ENCODE results near the gene KRT5.
A peak's percentile ranks its signal among the peaks of the same experiment; 100 is the strongest.
"Not testable (repeated sequence)": the region's sequence is repeated elsewhere in the genome, so short reads cannot be mapped to it uniquely, and the experiment has no call there.

Gene KRT5

DNA sequence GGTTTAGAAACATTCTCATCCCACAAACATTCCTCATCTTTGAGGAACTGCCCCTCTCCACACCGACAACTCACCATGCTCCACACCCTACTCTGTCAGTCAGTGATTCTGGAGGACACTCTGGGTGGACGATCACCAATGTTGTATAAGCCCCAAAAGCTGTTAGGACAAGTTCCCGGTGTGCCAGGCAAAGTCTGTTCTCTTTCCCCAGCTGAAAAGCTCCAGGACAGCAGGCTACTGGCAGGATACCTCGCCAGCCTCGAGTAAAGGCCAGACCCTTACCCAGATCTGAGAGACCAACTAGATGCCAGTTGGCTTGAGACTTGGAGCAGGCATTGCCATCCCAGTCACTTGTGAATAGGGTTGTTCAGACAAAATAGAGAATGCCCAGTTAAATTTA is 12.0 kb downstream of the KRT5 start:
- WGBS, 2 experiments = 92 to 97% methylated on average over 5 of the region's 5 CpGs
- Histone ChIP-seq H3K9me3 (ENCODE audit: control insufficient read depth, low read length) (no peaks in the 10 kb centered on the region), H3K4me1 (ENCODE audit: control insufficient read depth, insufficient read depth, low read length) (no peaks in the 10 kb centered on the region), H3K27ac (ENCODE audit: insufficient read depth, low read depth, low read length, poor library complexity, severe bottlenecking) (no peak overlapping the region), H3K36me3 (ENCODE audit: control insufficient read depth, insufficient read depth, low read length) (no peaks in the 10 kb centered on the region), H3K27me3 (ENCODE audit: control insufficient read depth, insufficient read depth, low read length, poor library complexity, severe bottlenecking) (no peaks in the 10 kb centered on the region), H3K4me3 (ENCODE audit: insufficient read depth, low read depth, low read length) (no peak overlapping the region)

- WGBS, 2 experiments = 50 to 51% methylated on average over 4 of the region's 4 CpGs
Measured at GRCh38 chr12:52506858-52507715, 13.1 kb downstream of the KRT5 start.

DNA sequence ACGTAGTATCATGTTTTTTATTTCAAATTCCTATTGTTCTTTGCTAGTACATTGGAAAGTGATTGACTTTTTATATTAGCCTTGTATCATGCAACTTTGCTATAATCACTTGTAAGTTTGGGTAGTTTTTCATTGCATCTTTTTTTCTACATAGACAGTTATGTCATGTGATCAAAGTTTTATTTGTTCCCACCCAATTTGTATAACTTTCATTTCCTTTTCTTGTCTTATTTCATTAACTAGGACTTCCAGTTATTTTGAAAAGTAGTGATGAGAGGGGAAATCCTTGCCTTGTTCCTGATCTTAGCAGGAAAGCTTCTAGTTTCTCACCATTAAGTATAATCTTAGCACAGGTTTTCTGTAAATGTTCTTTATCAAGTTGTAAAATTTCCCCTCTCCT is 17.3 kb downstream of the KRT5 start:
- no peaks in the 10 kb centered on the region for H3K9me3 ChIP-seq (ENCODE audit: control insufficient read depth, low read length)
- WGBS, 2 experiments = 80% methylated on average over 1 of the region's 1 CpG; no CpG with 5 or more reads in 1 of the 2 experiments
- no peaks in the 10 kb centered on the region for H3K27me3 ChIP-seq (ENCODE audit: control insufficient read depth, insufficient read depth, low read length, poor library complexity, severe bottlenecking)
- no peaks in the 10 kb centered on the region for H3K4me1 ChIP-seq (ENCODE audit: control insufficient read depth, insufficient read depth, low read length)
- H3K36me3 ChIP-seq (ENCODE audit: control insufficient read depth, insufficient read depth, low read length) = no peaks in the 10 kb centered on the region
- no peak overlapping the region for H3K27ac ChIP-seq (ENCODE audit: insufficient read depth, low read depth, low read length, poor library complexity, severe bottlenecking)
- H3K4me3 ChIP-seq (ENCODE audit: insufficient read depth, low read depth, low read length) = no peak overlapping the region

More at GRCh38 chr12:52506858-52507715, 13.1 kb downstream of the KRT5 start:
- Histone ChIP-seq H3K27ac (ENCODE audit: insufficient read depth, low read depth, low read length, poor library complexity, severe bottlenecking) (no peak overlapping the region), H3K36me3 (ENCODE audit: control insufficient read depth, insufficient read depth, low read length) (no peaks in the 10 kb centered on the region), H3K4me1 (ENCODE audit: control insufficient read depth, insufficient read depth, low read length) (no peaks in the 10 kb centered on the region), H3K4me3 (ENCODE audit: insufficient read depth, low read depth, low read length) (no peak overlapping the region), H3K27me3 (ENCODE audit: control insufficient read depth, insufficient read depth, low read length, poor library complexity, severe bottlenecking) (no peaks in the 10 kb centered on the region), H3K9me3 (ENCODE audit: control insufficient read depth, low read length) (no peaks in the 10 kb centered on the region)

DNA sequence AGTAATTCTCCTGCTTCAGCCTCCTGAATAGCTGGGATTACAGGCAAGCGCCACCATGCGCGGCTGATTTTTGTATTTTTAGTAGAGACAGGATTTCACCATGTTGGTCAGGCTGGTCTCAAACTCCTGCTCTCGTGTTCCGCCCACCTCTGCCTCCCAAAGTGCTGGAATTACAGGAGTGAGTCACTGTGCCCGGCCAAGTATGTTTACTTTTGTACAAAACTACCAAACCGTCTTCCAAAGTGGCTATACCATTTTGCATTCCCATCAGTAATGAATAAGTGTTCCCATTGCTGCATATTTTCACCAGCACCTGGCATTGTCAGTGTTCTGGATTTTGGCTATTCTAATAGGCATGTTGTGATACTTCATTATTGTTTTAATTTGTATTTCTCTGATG is 18.7 kb downstream of the KRT5 start:
- H3K36me3 ChIP-seq (ENCODE audit: control insufficient read depth, insufficient read depth, low read length) = no peaks in the 10 kb centered on the region
- no peak overlapping the region for H3K4me3 ChIP-seq (ENCODE audit: insufficient read depth, low read depth, low read length)
- no peak overlapping the region for H3K27ac ChIP-seq (ENCODE audit: insufficient read depth, low read depth, low read length, poor library complexity, severe bottlenecking)
- H3K9me3 ChIP-seq (ENCODE audit: control insufficient read depth, low read length) = no peaks in the 10 kb centered on the region
- 89 to 90% methylated on average over 7 of the region's 7 CpGs for WGBS, 2 experiments
- peaks cover 8% of the 10 kb centered on the region for H3K4me1 ChIP-seq (ENCODE audit: control insufficient read depth, insufficient read depth, low read length)
- no peaks in the 10 kb centered on the region for H3K27me3 ChIP-seq (ENCODE audit: control insufficient read depth, insufficient read depth, low read length, poor library complexity, severe bottlenecking)

GRCh38 chr12:52500574-52500973 is 19.6 kb downstream of the KRT5 start:
- H3K27ac ChIP-seq (ENCODE audit: insufficient read depth, low read depth, low read length, poor library complexity, severe bottlenecking); H3K4me3 ChIP-seq (ENCODE audit: insufficient read depth, low read depth, low read length); H3K36me3 ChIP-seq (ENCODE audit: control insufficient read depth, insufficient read depth, low read length); H3K9me3 ChIP-seq (ENCODE audit: control insufficient read depth, low read length); H3K27me3 ChIP-seq (ENCODE audit: control insufficient read depth, insufficient read depth, low read length, poor library complexity, severe bottlenecking): not testable (repeated sequence)
- peaks cover 16% of the 10 kb centered on the region for H3K4me1 ChIP-seq (ENCODE audit: control insufficient read depth, insufficient read depth, low read length)
- 91 to 94% methylated on average over 6 of the region's 6 CpGs for WGBS, 2 experiments

GRCh38 chr12:52499806-52500560 is 20.2 kb downstream of the KRT5 start:
- Histone ChIP-seq H3K4me3 (ENCODE audit: insufficient read depth, low read depth, low read length) (no peak overlapping the region), H3K36me3 (ENCODE audit: control insufficient read depth, insufficient read depth, low read length) (no peaks in the 10 kb centered on the region), H3K4me1 (ENCODE audit: control insufficient read depth, insufficient read depth, low read length) (peaks cover 22% of the 10 kb centered on the region), H3K27ac (ENCODE audit: insufficient read depth, low read depth, low read length, poor library complexity, severe bottlenecking) (no peak overlapping the region), H3K27me3 (ENCODE audit: control insufficient read depth, insufficient read depth, low read length, poor library complexity, severe bottlenecking) (no peaks in the 10 kb centered on the region), H3K9me3 (ENCODE audit: control insufficient read depth, low read length) (no peaks in the 10 kb centered on the region)
- WGBS, 2 experiments = 95 to 97% methylated on average over 4 to 5 of the region's 5 CpGs

GRCh38 chr12:52498946-52499345 is 21.2 kb downstream of the KRT5 start:
- no peaks in the 10 kb centered on the region for H3K36me3 ChIP-seq (ENCODE audit: control insufficient read depth, insufficient read depth, low read length)
- H3K27me3 ChIP-seq (ENCODE audit: control insufficient read depth, insufficient read depth, low read length, poor library complexity, severe bottlenecking) = no peaks in the 10 kb centered on the region
- no peak overlapping the region for H3K27ac ChIP-seq (ENCODE audit: insufficient read depth, low read depth, low read length, poor library complexity, severe bottlenecking)
- H3K4me1 ChIP-seq (ENCODE audit: control insufficient read depth, insufficient read depth, low read length) = peaks cover 24% of the 10 kb centered on the region
- WGBS, 2 experiments = 89 to 100% methylated on average over 1 of the region's 1 CpG
- no peaks in the 10 kb centered on the region for H3K9me3 ChIP-seq (ENCODE audit: control insufficient read depth, low read length)
- H3K4me3 ChIP-seq (ENCODE audit: insufficient read depth, low read depth, low read length) = no peak overlapping the region

DNA sequence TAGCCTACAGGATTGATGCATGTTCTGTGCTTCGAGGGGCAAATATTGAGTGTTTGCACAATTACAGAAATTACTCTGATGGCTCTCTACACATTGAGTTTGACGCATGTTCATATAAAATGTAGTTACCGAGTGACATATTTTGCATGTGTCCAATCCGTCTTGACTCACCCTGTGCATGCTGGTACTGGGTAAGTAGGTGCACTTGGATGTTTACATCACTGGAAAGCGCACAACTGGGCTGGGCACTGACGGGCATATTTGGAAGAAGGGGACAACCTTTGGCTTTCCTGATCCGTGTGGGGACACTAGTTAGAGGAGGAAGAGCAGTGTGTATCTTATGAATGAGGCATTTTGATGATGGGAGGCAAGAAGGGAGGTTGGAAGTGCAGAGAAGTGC is 22.2 kb downstream of the KRT5 start:
- WGBS, 2 experiments = 95 to 96% methylated on average over 7 of the region's 7 CpGs
- Histone ChIP-seq H3K27me3 (ENCODE audit: control insufficient read depth, insufficient read depth, low read length, poor library complexity, severe bottlenecking) (no peaks in the 10 kb centered on the region), H3K4me1 (ENCODE audit: control insufficient read depth, insufficient read depth, low read length) (peaks cover 24% of the 10 kb centered on the region), H3K4me3 (ENCODE audit: insufficient read depth, low read depth, low read length) (no peak overlapping the region), H3K27ac (ENCODE audit: insufficient read depth, low read depth, low read length, poor library complexity, severe bottlenecking) (no peak overlapping the region), H3K9me3 (ENCODE audit: control insufficient read depth, low read length) (no peaks in the 10 kb centered on the region), H3K36me3 (ENCODE audit: control insufficient read depth, insufficient read depth, low read length) (no peaks in the 10 kb centered on the region)

DNA sequence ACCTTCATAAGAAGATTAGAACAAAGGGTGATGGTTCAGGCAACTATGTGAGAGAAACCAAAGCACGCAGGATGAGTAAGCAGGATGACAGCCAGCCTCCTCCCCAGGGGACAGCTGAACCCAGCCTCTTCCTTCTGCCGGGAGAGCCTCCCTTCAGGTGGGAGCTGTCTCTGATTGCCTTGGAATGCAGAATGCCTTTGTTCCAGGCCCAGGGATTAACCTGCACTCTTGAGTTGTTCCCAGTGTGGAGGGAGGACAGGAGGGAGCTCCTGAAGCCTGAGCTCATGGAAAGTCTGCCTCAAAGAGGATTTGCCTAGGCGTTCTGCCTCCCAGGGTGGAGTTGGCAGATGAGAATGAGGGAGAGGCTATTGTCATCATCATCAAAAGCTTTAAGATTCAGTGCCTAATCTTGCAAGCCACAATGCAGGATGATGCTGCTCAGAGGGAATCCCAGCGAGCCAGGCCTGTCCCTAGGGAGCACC is 23.6 kb downstream of the KRT5 start:
- H3K36me3 ChIP-seq (ENCODE audit: control insufficient read depth, insufficient read depth, low read length) = no peaks in the 10 kb centered on the region
- 23 to 25% methylated on average over 4 of the region's 4 CpGs for WGBS, 2 experiments
- no peak overlapping the region for H3K4me3 ChIP-seq (ENCODE audit: insufficient read depth, low read depth, low read length)
- H3K27me3 ChIP-seq (ENCODE audit: control insufficient read depth, insufficient read depth, low read length, poor library complexity, severe bottlenecking) = no peaks in the 10 kb centered on the region
- H3K9me3 ChIP-seq (ENCODE audit: control insufficient read depth, low read length) = no peaks in the 10 kb centered on the region
- H3K4me1 ChIP-seq (ENCODE audit: control insufficient read depth, insufficient read depth, low read length) = peaks cover 24% of the 10 kb centered on the region
- peak overlapping the region; percentile 53 for H3K27ac ChIP-seq (ENCODE audit: insufficient read depth, low read depth, low read length, poor library complexity, severe bottlenecking)

DNA sequence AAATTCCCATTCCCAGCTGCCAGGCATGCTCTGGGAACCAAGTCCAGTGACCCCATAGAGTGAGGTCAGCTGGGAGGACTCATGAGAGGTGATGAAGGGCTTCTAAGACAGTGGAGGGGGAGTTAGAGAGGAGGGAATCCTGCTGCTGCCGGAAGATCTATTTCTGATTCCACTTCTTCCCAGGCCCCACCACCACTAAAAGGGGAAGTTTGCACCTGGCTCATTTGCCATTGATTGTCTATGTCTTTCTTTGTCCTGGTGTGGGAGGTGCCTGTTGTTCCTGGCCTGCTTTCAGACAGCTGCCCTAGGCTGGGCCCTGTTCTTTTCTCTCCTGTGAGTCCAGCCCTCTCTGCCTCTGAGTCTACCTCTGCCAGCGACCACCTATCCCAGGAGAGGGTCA is 24.1 kb downstream of the KRT5 start:
- Histone ChIP-seq H3K4me1 (ENCODE audit: control insufficient read depth, insufficient read depth, low read length) (peaks cover 24% of the 10 kb centered on the region), H3K27me3 (ENCODE audit: control insufficient read depth, insufficient read depth, low read length, poor library complexity, severe bottlenecking) (no peaks in the 10 kb centered on the region), H3K9me3 (ENCODE audit: control insufficient read depth, low read length) (no peaks in the 10 kb centered on the region), H3K4me3 (ENCODE audit: insufficient read depth, low read depth, low read length) (no peak overlapping the region), H3K27ac (ENCODE audit: insufficient read depth, low read depth, low read length, poor library complexity, severe bottlenecking) (peak overlapping the region; percentile 53), H3K36me3 (ENCODE audit: control insufficient read depth, insufficient read depth, low read length) (no peaks in the 10 kb centered on the region)
- WGBS, 2 experiments = 57 to 63% methylated on average over 1 to 2 of the region's 2 CpGs
